ENCODE results near the gene GMPR.

DNA sequence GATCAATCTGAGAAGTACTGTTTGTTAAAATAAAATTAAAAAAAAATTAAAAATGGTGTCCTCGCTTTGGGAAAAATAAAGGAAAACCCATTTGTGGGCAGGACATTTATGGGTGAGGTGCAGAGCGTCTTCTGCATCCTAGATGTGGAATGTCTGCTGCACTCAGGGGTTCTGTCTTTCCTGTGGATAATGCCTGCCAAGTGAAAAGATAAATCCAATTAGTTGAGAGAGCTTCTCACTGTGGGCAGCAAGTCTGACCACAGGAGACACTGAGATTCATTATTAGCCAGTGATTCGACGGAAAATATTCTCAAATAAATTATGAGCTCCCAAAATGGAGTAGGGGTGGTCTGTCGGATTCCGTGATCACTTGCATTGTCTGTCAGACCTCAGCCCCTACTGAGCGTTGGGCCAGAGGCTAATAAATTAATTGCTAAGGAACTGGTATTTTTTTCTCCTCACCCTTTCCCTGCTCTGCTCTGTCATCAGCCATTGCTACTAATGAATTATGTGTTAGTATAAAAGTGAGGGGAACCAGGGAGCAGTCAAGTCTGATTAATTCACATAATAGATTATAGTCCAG, 10.0 kb downstream of the GMPR start:
- TF ChIP-seq, protein P1, sequence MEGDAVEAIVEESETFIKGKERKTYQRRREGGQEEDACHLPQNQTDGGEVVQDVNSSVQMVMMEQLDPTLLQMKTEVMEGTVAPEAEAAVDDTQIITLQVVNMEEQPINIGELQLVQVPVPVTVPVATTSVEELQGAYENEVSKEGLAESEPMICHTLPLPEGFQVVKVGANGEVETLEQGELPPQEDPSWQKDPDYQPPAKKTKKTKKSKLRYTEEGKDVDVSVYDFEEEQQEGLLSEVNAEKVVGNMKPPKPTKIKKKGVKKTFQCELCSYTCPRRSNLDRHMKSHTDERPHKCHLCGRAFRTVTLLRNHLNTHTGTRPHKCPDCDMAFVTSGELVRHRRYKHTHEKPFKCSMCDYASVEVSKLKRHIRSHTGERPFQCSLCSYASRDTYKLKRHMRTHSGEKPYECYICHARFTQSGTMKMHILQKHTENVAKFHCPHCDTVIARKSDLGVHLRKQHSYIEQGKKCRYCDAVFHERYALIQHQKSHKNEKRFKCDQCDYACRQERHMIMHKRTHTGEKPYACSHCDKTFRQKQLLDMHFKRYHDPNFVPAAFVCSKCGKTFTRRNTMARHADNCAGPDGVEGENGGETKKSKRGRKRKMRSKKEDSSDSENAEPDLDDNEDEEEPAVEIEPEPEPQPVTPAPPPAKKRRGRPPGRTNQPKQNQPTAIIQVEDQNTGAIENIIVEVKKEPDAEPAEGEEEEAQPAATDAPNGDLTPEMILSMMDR (IDR thresholded peaks at IDR 0.05): no peak
- TF ChIP-seq POLR2AphosphoS5 (IDR thresholded peaks at IDR 0.05) (no peak), EP300 (IDR thresholded peaks at IDR 0.05) (no peak)
